ENCODE measurements around the gene FAM20C. TPM values are rescaled to one million over a fixed set of nuclear protein-coding genes. Genes with fewer than 3 reads are reported as not detected.

FAM20C gene
- total and polyA plus RNA-seq, 10 of the 15 experiments (the other 5 are each of a cell fraction or from before 2014, with no cell fraction given) = 0.44 TPM; not detected in 9

DNA sequence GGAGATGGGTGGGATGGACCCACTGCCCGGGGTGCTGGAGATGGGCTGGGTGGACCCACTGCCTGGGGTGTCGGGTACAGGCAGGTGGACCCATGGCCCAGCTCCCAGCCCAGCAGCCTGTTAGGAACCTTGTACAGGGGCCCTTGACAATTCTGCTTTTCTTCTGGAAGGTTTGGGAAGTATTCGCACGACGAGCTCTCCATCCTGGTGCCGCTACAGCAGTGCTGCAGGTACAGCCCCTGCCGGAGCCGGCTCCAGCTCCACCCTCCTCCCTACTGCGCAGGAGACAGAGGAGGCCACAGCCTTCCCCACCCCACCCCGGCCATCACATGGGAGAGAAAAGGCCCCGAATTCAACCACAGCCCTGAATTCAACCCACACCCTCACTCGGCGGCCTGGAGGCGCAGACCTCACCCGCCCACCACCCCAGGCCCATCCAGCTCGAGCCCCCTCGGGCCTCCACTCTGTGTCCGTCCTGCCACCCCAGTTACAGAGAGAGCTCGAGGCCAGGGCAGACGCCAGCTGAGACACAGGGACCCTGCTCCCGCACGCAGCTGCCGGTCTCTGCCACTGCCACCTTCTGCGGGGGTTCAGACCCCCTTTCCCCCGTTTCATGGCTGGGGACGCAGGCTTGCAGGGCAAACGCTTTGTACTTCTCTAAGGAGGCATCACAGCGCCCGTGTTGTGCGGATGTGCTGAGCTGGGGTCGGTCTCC is 66.3 kb downstream of the FAM20C start:
- H3K4me2 ChIP-seq (ENCODE audit: control insufficient read depth, insufficient read depth) = no peak overlapping the region
- H2AFZ ChIP-seq (ENCODE audit: control insufficient read depth, low read depth, low read length) = no peak overlapping the region
- ATAC-seq (no peak), DNase-seq (ENCODE audit: low read depth, low spot score) (no peak), FAIRE-seq (no peak)
- no peak overlapping the region for H3K9ac ChIP-seq (ENCODE audit: control insufficient read depth, insufficient read depth, low read length)
- H4K20me1 ChIP-seq (ENCODE audit: control insufficient read depth, insufficient read depth) = no peaks in the 10 kb centered on the region
- H3K27ac ChIP-seq (ENCODE audit: control insufficient read depth, insufficient read depth) = no peak overlapping the region
- no TSS peak for BruUV-seq (replicated peaks)
- RAD21 ChIA-PET (ENCODE audit: unreplicated experiment) = no interaction called here
- in situ Hi-C loops (cut with MboI) (no loop called here), intact Hi-C loops (cut with micrococcal nuclease; ENCODE audit: unreplicated experiment) (no loop called here)
- CTCF ChIA-PET = no interaction called here
- no peaks in the 10 kb centered on the region for H3K79me2 ChIP-seq (ENCODE audit: control insufficient read depth, insufficient read depth, low read length)
- H3K36me3 ChIP-seq (ENCODE audit: control insufficient read depth in 2 of 2, insufficient read depth in 2 of 2, low read length in 1 of 2) = no peaks in the 10 kb centered on the region
- POLR2A ChIA-PET = no interaction called here
- WGBS (ENCODE audit: insufficient coverage, insufficient replicate concordance, low lambda C conversion rate, missing lambda C conversion rate) = 59% methylated on average over 30 of the region's 31 CpGs
- no peaks in the 10 kb centered on the region for H3K27me3 ChIP-seq (replicated peaks in 1 of 2; ENCODE audit: control insufficient read depth in 2 of 2, insufficient read depth in 2 of 2, low read length in 1 of 2)
- no peaks in the 10 kb centered on the region for H3K4me1 ChIP-seq (ENCODE audit: control insufficient read depth, insufficient read depth, low read length)
- SMC1A ChIA-PET (ENCODE audit: uncharacterized antibody, unreplicated experiment) = no interaction called here
- TF ChIP-seq WRNIP1 (IDR thresholded peaks at IDR 0.05; ENCODE audit: borderline replicate concordance, low read depth, low read length) = no peak
- no peak for TF ChIP-seq SPI1 (IDR thresholded peaks at IDR 0.05; ENCODE audit: borderline replicate concordance, insufficient read depth, low read depth, low read length)
- no peak for TF ChIP-seq CHD4 (IDR thresholded peaks at IDR 0.05)
- TF ChIP-seq HCFC1 (IDR thresholded peaks at IDR 0.05; ENCODE audit: low read length) = no peak
- no peak for TF ChIP-seq CREM (IDR thresholded peaks at IDR 0.05; ENCODE audit: low read depth)
- TF ChIP-seq ZNF217 (IDR thresholded peaks at IDR 0.05) = no peak
- H3K4me3 ChIP-seq = no peak overlapping the region
- no peaks in the 10 kb centered on the region; the same call in 2 of the 3 replicates for H3K9me3 ChIP-seq (replicated peaks; ENCODE audit: control insufficient read depth, insufficient read depth, low read length)

DNA sequence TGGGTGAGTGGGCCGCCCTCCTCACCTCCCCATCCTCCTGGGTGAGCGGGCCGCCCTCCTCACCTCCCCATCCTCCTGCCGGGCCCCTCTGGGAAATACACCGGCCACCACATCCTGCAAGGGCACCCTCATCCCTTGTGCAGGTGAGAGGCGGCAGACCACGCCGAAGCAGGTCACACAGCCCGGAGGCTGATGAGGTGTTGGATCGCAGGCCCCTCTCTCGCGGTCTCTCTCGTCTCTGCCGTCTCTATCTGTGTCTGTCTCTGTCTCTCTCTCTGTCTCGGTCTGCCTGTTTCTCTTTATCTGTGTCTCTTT is 66.8 kb downstream of the FAM20C start:
- H3K27me3 ChIP-seq (replicated peaks in 1 of 2; ENCODE audit: control insufficient read depth in 2 of 2, insufficient read depth in 2 of 2, low read length in 1 of 2) = no peaks in the 10 kb centered on the region
- ATAC-seq = no peak
- CTCF ChIA-PET = no interaction called here
- TF ChIP-seq NBN (IDR thresholded peaks at IDR 0.05) (no peak), WRNIP1 (IDR thresholded peaks at IDR 0.05; ENCODE audit: borderline replicate concordance, low read depth, low read length) (no peak), SIN3A (IDR thresholded peaks at IDR 0.05; ENCODE audit: low read depth, low read length) (no peak), RELA (IDR thresholded peaks at IDR 0.05; ENCODE audit: borderline replicate concordance, partially characterized antibody) (no peak), RB1 (IDR thresholded peaks at IDR 0.05; ENCODE audit: borderline replicate concordance) (no peak), ETV6 (conservative IDR thresholded peaks at IDR 0.05 in 1 of 2, IDR thresholded peaks at IDR 0.05 in 1 of 2; ENCODE audit: borderline replicate concordance in 1 of 2, low read depth in 1 of 2) (no peak), CHD1 (IDR thresholded peaks at IDR 0.05; ENCODE audit: low read depth, low read length) (no peak)
- TF ChIP-seq, protein P1, sequence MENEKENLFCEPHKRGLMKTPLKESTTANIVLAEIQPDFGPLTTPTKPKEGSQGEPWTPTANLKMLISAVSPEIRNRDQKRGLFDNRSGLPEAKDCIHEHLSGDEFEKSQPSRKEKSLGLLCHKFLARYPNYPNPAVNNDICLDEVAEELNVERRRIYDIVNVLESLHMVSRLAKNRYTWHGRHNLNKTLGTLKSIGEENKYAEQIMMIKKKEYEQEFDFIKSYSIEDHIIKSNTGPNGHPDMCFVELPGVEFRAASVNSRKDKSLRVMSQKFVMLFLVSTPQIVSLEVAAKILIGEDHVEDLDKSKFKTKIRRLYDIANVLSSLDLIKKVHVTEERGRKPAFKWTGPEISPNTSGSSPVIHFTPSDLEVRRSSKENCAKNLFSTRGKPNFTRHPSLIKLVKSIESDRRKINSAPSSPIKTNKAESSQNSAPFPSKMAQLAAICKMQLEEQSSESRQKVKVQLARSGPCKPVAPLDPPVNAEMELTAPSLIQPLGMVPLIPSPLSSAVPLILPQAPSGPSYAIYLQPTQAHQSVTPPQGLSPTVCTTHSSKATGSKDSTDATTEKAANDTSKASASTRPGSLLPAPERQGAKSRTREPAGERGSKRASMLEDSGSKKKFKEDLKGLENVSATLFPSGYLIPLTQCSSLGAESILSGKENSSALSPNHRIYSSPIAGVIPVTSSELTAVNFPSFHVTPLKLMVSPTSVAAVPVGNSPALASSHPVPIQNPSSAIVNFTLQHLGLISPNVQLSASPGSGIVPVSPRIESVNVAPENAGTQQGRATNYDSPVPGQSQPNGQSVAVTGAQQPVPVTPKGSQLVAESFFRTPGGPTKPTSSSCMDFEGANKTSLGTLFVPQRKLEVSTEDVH (IDR thresholded peaks at IDR 0.05; ENCODE audit: low read depth, partially characterized antibody) = no peak
- TF ChIP-seq, protein P2, sequence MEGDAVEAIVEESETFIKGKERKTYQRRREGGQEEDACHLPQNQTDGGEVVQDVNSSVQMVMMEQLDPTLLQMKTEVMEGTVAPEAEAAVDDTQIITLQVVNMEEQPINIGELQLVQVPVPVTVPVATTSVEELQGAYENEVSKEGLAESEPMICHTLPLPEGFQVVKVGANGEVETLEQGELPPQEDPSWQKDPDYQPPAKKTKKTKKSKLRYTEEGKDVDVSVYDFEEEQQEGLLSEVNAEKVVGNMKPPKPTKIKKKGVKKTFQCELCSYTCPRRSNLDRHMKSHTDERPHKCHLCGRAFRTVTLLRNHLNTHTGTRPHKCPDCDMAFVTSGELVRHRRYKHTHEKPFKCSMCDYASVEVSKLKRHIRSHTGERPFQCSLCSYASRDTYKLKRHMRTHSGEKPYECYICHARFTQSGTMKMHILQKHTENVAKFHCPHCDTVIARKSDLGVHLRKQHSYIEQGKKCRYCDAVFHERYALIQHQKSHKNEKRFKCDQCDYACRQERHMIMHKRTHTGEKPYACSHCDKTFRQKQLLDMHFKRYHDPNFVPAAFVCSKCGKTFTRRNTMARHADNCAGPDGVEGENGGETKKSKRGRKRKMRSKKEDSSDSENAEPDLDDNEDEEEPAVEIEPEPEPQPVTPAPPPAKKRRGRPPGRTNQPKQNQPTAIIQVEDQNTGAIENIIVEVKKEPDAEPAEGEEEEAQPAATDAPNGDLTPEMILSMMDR (IDR thresholded peaks at IDR 0.05 in 2 of 3, conservative IDR thresholded peaks at IDR 0.05 in 1 of 3; ENCODE audit: control insufficient read depth in 2 of 3, extremely low read depth in 1 of 3, insufficient read depth in 1 of 3, low read depth in 3 of 3, low read length in 3 of 3) = no peak

More for the DNA sequence above, 66.8 kb downstream of the FAM20C start:
- Histone ChIP-seq H3K9ac (ENCODE audit: control insufficient read depth, insufficient read depth, low read length) (no peak overlapping the region), H3K79me2 (ENCODE audit: control insufficient read depth, insufficient read depth, low read length) (no peaks in the 10 kb centered on the region), H3K4me2 (ENCODE audit: control insufficient read depth, insufficient read depth) (no peak overlapping the region), H3K27ac (ENCODE audit: control insufficient read depth, insufficient read depth) (no peak overlapping the region), H3K4me1 (ENCODE audit: control insufficient read depth, insufficient read depth, low read length) (no peaks in the 10 kb centered on the region), H3K4me3 (no peak overlapping the region), H3K9me3 (replicated peaks; ENCODE audit: control insufficient read depth, insufficient read depth, low read length) (no peaks in the 10 kb centered on the region; the same call in 2 of the 3 replicates), H4K20me1 (ENCODE audit: control insufficient read depth, insufficient read depth) (no peaks in the 10 kb centered on the region), H3K36me3 (ENCODE audit: control insufficient read depth in 2 of 2, insufficient read depth in 2 of 2, low read length in 1 of 2) (no peaks in the 10 kb centered on the region), H2AFZ (ENCODE audit: control insufficient read depth, low read depth, low read length) (no peak overlapping the region)
- RAD21 ChIA-PET (ENCODE audit: unreplicated experiment) = no interaction called here
- DNase-seq (ENCODE audit: low read depth, low spot score) (no peak), FAIRE-seq (no peak)
- POLR2A ChIA-PET = no interaction called here
- SMC1A ChIA-PET (ENCODE audit: uncharacterized antibody, unreplicated experiment) = no interaction called here
- intact Hi-C loops (cut with micrococcal nuclease; ENCODE audit: unreplicated experiment) = no loop called here
- BruUV-seq (replicated peaks) = no TSS peak
- WGBS (ENCODE audit: insufficient coverage, insufficient replicate concordance, low lambda C conversion rate, missing lambda C conversion rate) = 69% methylated on average over 13 of the region's 15 CpGs
- in situ Hi-C loops (cut with MboI) = no loop called here
